GM12878 (cell line): ENCODE data around the gene ALX4.

Experiments used
- MXI1 ChIP-seq: fragments of 150-350 bp; IDR thresholded peaks from 2 replicates; pipeline ENCODE4 v1.6.1; 2011; ENCODE audit warnings: low read depth, mild to moderate bottlenecking, inconsistent platforms, low read length, improper control_type of control experiment
- MYC ChIP-seq: IDR thresholded peaks from 2 replicates; pipeline ENCODE4 v1.6.1; 2011; ENCODE audit warnings: mild to moderate bottlenecking, low read length, moderate library complexity, inconsistent platforms; ENCODE audit not compliant: insufficient read depth, insufficient replicate concordance, insufficient read length, severe bottlenecking
- RELA ChIP-seq: fragments of 450-650 bp; IDR thresholded peaks from 2 replicates; pipeline ENCODE4 v1.8.0; 2014; ENCODE audit warnings: borderline replicate concordance; ENCODE audit not compliant: partially characterized antibody
- REST ChIP-seq: IDR thresholded peaks from 2 replicates; pipeline ENCODE4 v1.6.1; 2012; ENCODE audit warnings: mild to moderate bottlenecking, low read depth, low read length

- TF ChIP-seq RELA (no peak), MYC (no peak), REST (no peak), MXI1 (no peak)
Observed at GRCh38 chr11:44308923-44309477, 939 bp downstream of the ALX4 start.
